Dendritic cell treated with granulocyte-macrophage colony-stimulating factor and Interleukin-4, amounts not matched to agents 40 ng/mL and 50 ng/mL, for 4 days (primary cell): ENCODE results near the gene CD247.
A peak's percentile ranks its signal among the peaks of the same experiment; 100 is the strongest.

Experiments used
- H3K27ac Mint-ChIP-seq: one replicate; pipeline ENCODE4 v1.8.0; 2022; ENCODE audit warnings: mild to moderate bottlenecking, mixed read lengths
- H3K27me3 Mint-ChIP-seq: one replicate; pipeline ENCODE4 v1.8.0; 2022; ENCODE audit warnings: mild to moderate bottlenecking, mixed read lengths
- H3K36me3 Mint-ChIP-seq: one replicate; pipeline ENCODE4 v1.8.0; 2022; ENCODE audit warnings: low read depth, mixed read lengths
- H3K4me1 Mint-ChIP-seq: one replicate; pipeline ENCODE4 v1.8.0; 2022; ENCODE audit warnings: low read depth, mixed read lengths
- H3K4me3 Mint-ChIP-seq: one replicate; pipeline ENCODE4 v1.8.0; 2022; ENCODE audit warnings: mild to moderate bottlenecking, moderate library complexity, mixed read lengths
- H3K9me3 Mint-ChIP-seq: one replicate; pipeline ENCODE4 v1.8.0; 2022; ENCODE audit warnings: mixed read lengths
- intact Hi-C: fragments of 100-400 bp; cut with micrococcal nuclease; formaldehyde crosslinking; loops from one replicate; pipeline ENCODE4 v1.15.0; 2022

Gene CD247

GRCh38 chr1:167431909-167432650 lies 86.2 kb downstream of the CD247 start:
- Mint-ChIP-seq H3K36me3 (no peaks in the 10 kb centered on the region), H3K27me3 (peaks cover 5% of the 10 kb centered on the region), H3K9me3 (no peaks in the 10 kb centered on the region), H3K4me1 (peaks cover 13% of the 10 kb centered on the region), H3K4me3 (no peak overlapping the region), H3K27ac (peak overlapping the region; percentile 15)
- intact Hi-C loops = no loop called here

DNA sequence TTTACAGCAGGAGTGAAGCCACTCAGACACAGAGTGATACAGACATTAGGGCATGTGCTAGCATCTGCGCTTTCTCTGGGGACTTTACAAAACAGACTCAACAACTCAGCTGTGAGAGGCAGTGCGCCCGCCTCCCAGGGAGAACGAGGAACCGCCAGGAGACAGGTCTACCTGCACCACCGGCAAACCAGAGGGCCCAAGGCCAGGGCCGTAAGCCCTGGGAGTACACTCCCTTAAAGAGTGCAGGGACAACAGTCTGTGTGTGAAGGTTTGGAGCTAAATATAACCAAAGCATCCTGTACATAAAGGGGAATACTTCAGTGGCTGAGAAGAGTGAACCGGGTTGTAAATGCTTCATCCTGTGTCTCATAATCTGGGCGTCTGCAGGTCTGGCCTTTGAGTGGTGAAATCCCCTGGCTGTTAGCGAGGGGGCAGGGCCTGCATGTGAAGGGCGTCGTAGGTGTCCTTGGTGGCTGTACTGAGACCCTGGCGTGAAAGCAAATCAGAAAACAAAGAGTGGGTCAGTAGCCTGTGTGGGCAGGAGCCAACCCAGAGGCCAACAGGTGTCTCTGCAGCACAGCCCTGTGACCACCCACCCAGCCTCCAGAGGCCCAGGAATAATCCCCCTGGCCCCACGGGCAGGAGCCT lies 86.9 kb downstream of the CD247 start:
- Mint-ChIP-seq H3K36me3 (no peaks in the 10 kb centered on the region), H3K9me3 (no peaks in the 10 kb centered on the region), H3K27me3 (peaks cover 5% of the 10 kb centered on the region), H3K27ac (peak overlapping the region; percentile 15), H3K4me3 (no peak overlapping the region), H3K4me1 (peaks cover 13% of the 10 kb centered on the region)
- intact Hi-C loops = no loop called here

- H3K4me3 Mint-ChIP-seq = no peak overlapping the region
- no peaks in the 10 kb centered on the region for H3K9me3 Mint-ChIP-seq
- H3K4me1 Mint-ChIP-seq = peaks cover 13% of the 10 kb centered on the region
- intact Hi-C loops = no loop called here
- no peak overlapping the region for H3K27ac Mint-ChIP-seq
- no peaks in the 10 kb centered on the region for H3K36me3 Mint-ChIP-seq
- H3K27me3 Mint-ChIP-seq = peaks cover 5% of the 10 kb centered on the region
Observed at GRCh38 chr1:167430849-167431242, 87.5 kb downstream of the CD247 start.

- peaks cover 2% of the 10 kb centered on the region for H3K27me3 Mint-ChIP-seq
- intact Hi-C loops = no loop called here
- peaks cover 13% of the 10 kb centered on the region for H3K4me1 Mint-ChIP-seq
- no peak overlapping the region for H3K27ac Mint-ChIP-seq
- H3K4me3 Mint-ChIP-seq = no peak overlapping the region
- H3K36me3 Mint-ChIP-seq = no peaks in the 10 kb centered on the region
- H3K9me3 Mint-ChIP-seq = no peaks in the 10 kb centered on the region
Observed at GRCh38 chr1:167430134-167430848, 88.0 kb downstream of the CD247 start.

- Mint-ChIP-seq H3K27ac (no peak overlapping the region), H3K4me3 (no peak overlapping the region), H3K4me1 (peaks cover 13% of the 10 kb centered on the region), H3K36me3 (peaks cover 1% of the 10 kb centered on the region), H3K9me3 (no peaks in the 10 kb centered on the region), H3K27me3 (no peaks in the 10 kb centered on the region)
- intact Hi-C loops = no loop called here
Observed at GRCh38 chr1:167429612-167430011, 88.7 kb downstream of the CD247 start.

- no peaks in the 10 kb centered on the region for H3K27me3 Mint-ChIP-seq
- no peak overlapping the region for H3K27ac Mint-ChIP-seq
- intact Hi-C loops = no loop called here
- H3K4me1 Mint-ChIP-seq = peaks cover 13% of the 10 kb centered on the region
- no peak overlapping the region for H3K4me3 Mint-ChIP-seq
- peaks cover 8% of the 10 kb centered on the region for H3K36me3 Mint-ChIP-seq
- no peaks in the 10 kb centered on the region for H3K9me3 Mint-ChIP-seq
Observed at GRCh38 chr1:167428395-167428794, 89.9 kb downstream of the CD247 start.

DNA sequence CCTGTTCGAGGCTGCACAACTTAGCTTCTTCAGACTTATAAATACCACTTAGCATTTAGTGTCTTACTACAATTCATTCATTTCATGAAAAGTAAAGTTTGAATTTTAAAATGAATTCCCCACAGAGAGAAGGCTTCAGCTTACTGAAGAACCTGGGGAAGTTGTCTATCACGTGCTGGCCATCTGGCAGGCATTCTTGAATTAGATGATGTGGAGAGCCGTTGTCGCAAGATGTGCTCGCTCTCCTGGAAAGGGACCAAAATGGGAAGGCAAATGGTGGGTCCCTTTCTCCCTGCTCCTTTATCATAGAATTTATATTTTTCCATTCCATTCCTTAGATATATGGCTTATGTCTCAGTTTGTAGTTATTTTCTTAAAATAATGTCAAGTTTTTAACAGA lies 90.5 kb downstream of the CD247 start:
- no peak overlapping the region for H3K27ac Mint-ChIP-seq
- H3K4me3 Mint-ChIP-seq = no peak overlapping the region
- H3K27me3 Mint-ChIP-seq = no peaks in the 10 kb centered on the region
- peaks cover 8% of the 10 kb centered on the region for H3K36me3 Mint-ChIP-seq
- intact Hi-C loops = no loop called here
- peaks cover 13% of the 10 kb centered on the region for H3K4me1 Mint-ChIP-seq
- no peaks in the 10 kb centered on the region for H3K9me3 Mint-ChIP-seq

- Mint-ChIP-seq H3K9me3 (no peaks in the 10 kb centered on the region), H3K27ac (no peak overlapping the region), H3K4me3 (no peak overlapping the region), H3K36me3 (peaks cover 8% of the 10 kb centered on the region), H3K4me1 (peaks cover 1% of the 10 kb centered on the region), H3K27me3 (no peaks in the 10 kb centered on the region)
- intact Hi-C loops = no loop called here
Observed at GRCh38 chr1:167426716-167427115, 91.6 kb downstream of the CD247 start.

GRCh38 chr1:167425482-167425881 lies 92.8 kb downstream of the CD247 start:
- Mint-ChIP-seq H3K36me3 (peaks cover 8% of the 10 kb centered on the region), H3K4me3 (no peak overlapping the region), H3K4me1 (peaks cover 4% of the 10 kb centered on the region), H3K27me3 (no peaks in the 10 kb centered on the region), H3K9me3 (no peaks in the 10 kb centered on the region), H3K27ac (no peak overlapping the region)
- intact Hi-C loops = no loop called here

DNA sequence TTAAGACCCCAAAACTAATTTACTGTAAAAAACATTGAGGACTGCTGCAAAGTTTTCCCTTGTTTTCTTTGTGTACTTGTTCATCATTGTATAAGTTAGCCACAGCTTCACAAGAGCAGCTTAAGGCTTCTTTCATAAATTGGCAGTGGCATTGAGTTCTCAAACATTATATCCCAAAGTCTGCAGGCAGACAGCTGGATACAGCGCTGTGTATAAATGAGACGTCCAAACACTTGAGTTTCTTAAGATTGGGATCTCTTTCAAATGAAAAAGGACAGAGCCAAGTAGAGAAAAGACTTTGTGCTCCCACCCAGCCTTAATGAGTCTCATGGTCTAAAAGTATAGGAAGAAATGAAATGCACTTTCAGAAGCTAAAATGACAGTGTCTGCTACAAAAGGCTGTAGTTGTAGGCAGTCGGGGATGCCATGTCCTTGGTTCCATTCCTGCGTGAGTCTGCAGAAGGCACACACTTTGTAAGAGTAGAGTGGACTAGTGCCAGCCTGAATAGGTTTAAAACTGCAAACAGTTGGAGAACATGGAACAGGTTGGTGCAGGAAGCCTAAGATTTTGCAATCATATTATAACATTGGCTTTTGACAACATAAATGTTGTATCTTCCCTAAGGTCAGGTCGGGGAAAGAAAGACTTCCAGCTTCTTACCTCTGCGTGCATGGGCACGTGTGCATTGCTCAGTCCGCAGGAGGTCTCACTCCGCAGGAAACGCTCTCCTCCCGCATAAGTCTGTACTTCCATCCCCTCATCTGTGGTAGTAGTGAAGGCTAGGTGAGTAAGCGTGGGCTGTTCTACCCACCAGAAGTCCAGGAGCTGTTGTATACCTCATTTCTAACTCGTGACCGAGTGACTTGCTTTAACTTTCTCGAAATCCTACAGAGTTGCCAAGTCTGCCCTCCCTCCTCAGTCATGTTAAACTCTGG lies 94.4 kb downstream of the CD247 start:
- intact Hi-C loops = no loop called here
- Mint-ChIP-seq H3K9me3 (no peaks in the 10 kb centered on the region), H3K4me1 (peaks cover 8% of the 10 kb centered on the region), H3K27me3 (no peaks in the 10 kb centered on the region), H3K36me3 (peaks cover 8% of the 10 kb centered on the region), H3K4me3 (no peak overlapping the region), H3K27ac (peak overlapping the region; percentile 15)

DNA sequence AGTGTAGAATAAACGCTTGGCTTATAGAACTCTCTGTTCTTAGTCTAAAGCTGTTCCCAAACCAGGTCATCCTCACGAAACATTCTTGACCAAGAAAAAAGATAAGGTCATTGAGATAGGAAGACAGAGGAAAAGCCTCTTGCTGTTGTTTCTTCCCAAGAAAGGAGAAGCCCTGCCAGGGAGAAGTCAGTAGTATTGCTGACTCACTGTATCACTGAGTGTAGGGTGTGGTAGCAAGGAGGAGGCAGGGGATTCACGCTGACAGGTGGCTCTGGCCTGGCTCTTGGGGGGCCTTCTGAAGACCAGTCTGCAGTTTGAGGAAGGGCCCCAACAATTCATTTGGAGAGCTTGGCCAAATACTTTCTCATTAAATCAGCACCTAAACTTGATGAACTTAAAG lies 97.8 kb downstream of the CD247 start:
- intact Hi-C loops = no loop called here
- no peak overlapping the region for H3K4me3 Mint-ChIP-seq

GRCh38 chr1:167419245-167419644 lies 99.1 kb downstream of the CD247 start:
- Mint-ChIP-seq H3K4me3 (no peak overlapping the region), H3K27ac (no peak overlapping the region), H3K36me3 (peaks cover 20% of the 10 kb centered on the region), H3K27me3 (no peaks in the 10 kb centered on the region), H3K9me3 (no peaks in the 10 kb centered on the region), H3K4me1 (peaks cover 8% of the 10 kb centered on the region)
- intact Hi-C loops = no loop called here

More for the DNA sequence above, 97.8 kb downstream of the CD247 start:
- no peaks in the 10 kb centered on the region for H3K27me3 Mint-ChIP-seq
- no peaks in the 10 kb centered on the region for H3K9me3 Mint-ChIP-seq
- H3K4me1 Mint-ChIP-seq = peaks cover 8% of the 10 kb centered on the region
- peak overlapping the region; percentile 30 for H3K27ac Mint-ChIP-seq
- H3K36me3 Mint-ChIP-seq = peaks cover 20% of the 10 kb centered on the region

DNA sequence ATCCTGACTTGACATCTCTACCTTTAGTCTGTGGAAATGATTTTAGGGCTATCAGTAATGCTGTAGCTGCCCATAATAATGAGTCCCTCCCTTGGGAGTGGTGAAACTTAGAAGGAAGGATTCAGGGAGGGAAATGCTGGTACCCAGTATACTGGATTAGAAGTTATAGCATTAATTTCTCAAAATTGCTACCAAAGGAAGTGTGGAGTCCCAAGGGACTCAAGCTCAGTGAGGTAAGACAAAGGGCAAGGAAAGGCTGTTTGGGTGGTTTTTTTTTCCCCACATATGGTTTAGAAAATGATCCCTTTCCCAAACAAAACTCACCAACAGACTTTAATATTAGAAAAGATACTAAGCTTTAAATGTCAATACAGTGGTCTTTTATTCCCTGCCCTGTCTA lies 99.9 kb downstream of the CD247 start:
- no peak overlapping the region for H3K27ac Mint-ChIP-seq
- peaks cover 8% of the 10 kb centered on the region for H3K4me1 Mint-ChIP-seq
- no peak overlapping the region for H3K4me3 Mint-ChIP-seq
- H3K36me3 Mint-ChIP-seq = peaks cover 19% of the 10 kb centered on the region
- no peaks in the 10 kb centered on the region for H3K9me3 Mint-ChIP-seq
- intact Hi-C loops = no loop called here
- H3K27me3 Mint-ChIP-seq = no peaks in the 10 kb centered on the region
